Measurements from ENCODE around the gene TTC23.
"Not testable (repeated sequence)": the region's sequence is repeated elsewhere in the genome, so short reads cannot be mapped to it uniquely, and the experiment has no call there.

Gene TTC23

DNA sequence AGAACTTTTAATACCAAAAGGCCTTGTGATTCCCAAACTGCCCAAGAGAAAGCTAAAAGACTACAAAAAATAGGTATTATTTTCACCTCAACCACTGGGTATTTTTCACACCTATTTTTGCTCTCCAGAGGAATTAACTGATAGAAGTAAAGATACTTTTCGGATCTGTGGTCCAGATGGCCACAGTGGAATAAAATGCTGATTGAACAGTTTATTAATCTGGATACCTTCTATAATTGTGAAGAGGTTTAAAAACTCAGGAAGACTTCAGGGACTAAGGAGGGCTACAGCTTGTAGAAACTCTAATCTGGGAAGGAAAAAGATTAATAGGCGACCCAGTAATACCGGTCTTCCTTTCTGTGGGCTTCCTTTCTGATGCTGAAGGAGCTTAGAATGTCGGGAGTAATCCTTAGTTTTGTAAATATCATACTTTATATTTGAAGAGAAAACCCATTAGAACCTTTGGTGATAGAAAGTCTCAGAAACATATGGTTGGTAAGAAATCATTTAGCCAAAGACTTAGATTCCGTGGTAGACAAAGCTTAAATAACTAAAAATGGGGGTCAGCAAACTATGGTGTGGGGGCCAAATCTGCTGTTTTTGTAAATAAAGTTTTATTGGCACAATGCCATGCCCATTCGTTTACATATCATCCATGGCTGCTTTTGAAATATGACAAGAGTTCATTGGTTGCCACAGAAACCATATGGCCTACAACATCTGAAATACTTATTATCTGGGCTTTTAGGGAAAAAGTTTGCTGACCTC is 47.8 kb downstream of the TTC23 start:
- DNase-seq (ENCODE audit: extremely low read depth in 1 of 2, low read depth in 1 of 2): no peak

DNA sequence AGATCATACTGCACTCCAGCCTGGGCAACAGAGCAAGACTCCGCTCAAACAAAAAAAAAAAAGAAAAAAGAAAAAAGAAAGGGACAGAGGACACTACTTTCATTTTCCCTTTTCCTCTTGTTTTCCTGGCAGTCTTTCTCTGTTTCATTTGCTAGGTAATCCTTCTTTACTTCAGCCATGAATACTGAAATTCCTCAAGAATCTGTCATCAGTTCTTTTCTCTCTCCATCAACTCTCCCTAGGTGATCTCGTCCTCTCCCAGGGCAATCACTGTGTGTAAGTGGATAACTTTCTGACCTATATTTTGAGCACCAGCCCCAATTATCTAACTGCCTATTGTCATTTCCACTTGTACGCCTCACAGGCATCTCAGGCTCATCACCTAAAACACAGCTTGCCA is 51.5 kb downstream of the TTC23 start:
- no peak for DNase-seq (ENCODE audit: extremely low read depth in 1 of 2, low read depth in 1 of 2)

DNA sequence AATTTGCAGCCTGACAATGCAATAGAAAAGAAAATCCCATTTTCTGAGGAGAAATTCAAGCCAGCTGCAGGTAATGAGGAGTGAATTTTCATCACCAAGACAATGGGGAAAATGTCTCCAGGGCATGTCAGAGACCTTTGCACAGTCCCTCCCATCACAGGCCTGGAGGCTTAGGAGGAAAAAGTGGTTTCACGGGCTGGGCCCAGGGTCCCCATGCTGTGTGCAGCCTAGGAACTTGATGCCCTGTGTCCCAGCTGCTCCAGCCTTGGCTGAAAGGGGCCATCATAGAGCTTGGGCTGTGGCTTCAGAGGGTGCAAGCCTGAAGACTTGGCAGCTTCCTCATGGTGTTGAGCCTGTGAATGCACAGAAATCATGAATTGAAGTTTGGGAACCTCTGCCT is 57.2 kb downstream of the TTC23 start:
- not testable (repeated sequence) for DNase-seq (ENCODE audit: extremely low read depth in 1 of 2, low read depth in 1 of 2)

DNA sequence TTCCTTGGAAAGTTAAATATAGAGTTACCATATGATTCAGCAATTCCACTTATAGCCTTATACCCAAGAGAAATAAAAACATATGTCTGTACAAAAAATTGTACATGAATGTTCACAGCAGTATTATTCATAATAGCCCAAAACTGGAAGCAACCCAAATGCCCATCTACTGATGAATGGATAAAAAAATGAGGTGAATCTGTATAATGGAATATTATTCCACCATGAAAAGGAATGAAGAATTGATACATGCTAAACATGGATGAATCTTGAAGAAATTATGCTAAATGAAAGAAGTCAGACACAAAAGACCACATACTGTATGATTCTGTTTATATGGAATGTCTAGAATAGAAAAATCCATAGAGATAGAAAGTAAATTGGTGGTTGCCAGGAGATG is 61.4 kb downstream of the TTC23 start:
- no peak for DNase-seq (ENCODE audit: extremely low read depth in 1 of 2, low read depth in 1 of 2)

DNA sequence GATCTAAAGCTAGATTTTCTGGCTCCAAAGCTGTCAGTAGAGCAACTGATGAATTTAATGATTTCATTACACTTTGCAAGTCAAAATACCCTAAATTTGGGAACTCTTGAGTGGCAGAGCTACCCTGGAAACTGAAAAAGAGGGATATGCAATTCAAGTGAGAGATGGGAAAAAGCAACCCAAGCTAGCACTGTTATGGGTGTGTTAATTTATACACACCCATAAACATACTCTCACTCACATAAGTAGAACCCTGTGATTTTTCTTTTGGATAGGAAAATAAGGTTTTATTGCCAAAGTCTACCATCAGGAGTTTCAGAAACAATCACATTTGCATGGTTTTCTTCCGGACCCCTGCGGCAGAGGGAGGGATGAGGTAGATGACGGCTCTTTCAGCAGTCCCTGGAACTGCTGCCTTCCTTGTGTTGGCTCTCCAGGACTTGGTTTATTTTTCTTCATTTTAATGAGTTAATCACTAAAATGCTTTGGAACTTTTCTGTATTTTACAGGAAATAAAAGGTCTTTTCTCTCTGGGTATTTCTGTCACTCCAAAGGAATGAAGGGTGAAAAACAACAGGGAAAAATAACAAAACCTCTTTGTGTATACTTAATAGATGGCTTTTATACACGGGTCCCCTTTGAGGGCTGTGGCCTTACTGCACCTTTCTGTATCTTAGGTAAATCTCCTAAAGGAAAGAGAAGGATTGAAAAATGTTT is 63.8 kb downstream of the TTC23 start:
- DNase-seq (ENCODE audit: extremely low read depth in 1 of 2, low read depth in 1 of 2): no peak

DNA sequence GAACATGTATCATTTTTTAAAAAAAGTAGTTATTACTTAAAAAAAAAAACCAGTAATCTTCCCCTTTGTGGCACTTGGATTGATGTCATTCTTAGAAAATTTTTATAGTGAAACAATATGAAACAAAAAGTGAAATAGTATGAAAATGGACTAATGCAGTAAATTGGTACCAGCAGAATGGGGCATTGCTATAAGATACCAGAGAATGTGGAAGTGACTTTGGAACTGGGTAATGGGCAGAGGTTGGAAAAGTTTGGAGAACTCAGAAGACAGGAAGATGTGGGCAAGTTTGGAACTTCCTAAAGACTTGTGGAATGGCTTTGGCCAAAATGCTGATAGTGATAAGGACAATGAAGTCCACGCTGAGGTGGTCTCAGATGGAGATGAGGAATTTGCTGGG is 66.6 kb downstream of the TTC23 start:
- DNase-seq (ENCODE audit: extremely low read depth in 1 of 2, low read depth in 1 of 2): no peak

DNA sequence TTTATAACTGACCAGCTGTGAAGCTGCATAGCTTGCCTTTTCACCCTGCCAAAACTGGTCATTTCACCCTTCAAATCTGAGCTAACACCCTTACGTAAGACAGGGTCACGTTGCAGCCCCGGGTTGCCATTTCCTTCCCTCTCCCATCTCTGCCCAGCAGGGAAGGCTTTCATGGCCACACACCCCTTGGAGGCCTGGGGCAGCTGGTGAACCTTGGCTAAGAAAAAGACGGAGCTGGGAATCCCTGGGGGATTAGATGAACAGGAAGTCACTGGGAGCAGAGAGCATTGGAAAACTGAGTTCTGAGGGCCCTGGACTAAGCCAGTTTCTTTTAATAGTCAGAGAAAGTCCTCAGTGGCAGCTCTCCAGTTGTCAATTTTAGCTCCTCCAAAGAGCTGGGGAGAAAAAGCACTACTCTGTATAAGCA is 67.8 kb downstream of the TTC23 start:
- DNase-seq (ENCODE audit: extremely low read depth in 1 of 2, low read depth in 1 of 2): no peak

DNA sequence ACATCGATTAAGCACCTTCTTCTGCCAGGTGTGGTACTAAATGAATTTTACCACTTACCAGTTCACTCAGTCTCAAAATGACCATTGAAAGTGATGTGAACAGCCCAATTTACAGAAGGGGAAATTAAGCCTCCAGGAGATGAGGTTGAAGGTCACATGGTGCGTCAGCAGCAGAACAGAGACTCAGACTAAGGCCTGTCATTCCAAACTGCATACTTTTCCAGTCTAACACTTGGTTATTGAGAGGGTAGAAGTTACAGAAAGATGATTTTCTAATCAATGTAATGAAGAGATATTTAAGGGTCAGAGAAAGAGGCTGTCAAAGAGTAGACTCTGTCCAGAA is 68.4 kb downstream of the TTC23 start:
- DNase-seq (ENCODE audit: extremely low read depth in 1 of 2, low read depth in 1 of 2): no peak

DNA sequence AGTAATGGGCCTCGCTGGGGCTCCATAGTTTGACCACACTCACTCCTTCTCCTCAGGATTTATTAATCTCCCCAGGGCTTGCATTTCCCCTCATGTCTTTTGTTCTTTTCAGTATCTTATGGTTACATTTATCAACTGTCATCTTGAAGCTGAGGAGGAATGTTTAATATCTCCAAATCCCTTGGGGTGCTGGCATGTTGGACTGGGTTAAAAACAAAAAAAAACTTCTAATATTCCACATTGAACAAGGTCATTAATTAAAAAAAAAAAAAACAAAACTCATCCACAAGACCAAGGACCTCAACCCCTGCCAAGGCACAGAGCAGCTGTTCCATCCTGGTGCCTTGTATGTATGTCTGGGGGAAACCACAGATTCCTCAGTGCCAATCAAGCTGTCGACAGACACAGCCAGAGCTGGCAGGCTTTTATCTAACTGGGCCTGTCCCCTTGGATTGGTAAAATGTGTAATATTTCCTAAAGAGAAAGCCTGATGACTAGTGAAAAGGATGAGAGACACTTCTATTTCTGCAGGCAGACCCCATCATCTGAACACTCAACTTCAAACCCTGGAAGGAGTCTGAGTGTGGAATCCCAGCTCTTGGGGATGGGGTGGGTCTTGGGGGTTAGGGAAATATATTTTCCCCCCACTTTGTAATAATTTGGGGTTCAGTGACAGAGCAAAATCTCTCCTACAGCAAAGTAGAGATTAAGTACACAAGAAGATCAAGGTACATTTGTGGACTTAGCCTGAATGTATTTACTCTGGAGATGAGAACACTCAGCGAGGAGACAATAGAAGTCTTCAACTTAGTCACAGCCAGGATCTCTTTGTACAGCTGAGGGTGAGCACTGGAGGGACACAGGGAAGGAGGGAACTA is 69.1 kb downstream of the TTC23 start:
- DNase-seq (ENCODE audit: extremely low read depth in 1 of 2, low read depth in 1 of 2): no peak

DNA sequence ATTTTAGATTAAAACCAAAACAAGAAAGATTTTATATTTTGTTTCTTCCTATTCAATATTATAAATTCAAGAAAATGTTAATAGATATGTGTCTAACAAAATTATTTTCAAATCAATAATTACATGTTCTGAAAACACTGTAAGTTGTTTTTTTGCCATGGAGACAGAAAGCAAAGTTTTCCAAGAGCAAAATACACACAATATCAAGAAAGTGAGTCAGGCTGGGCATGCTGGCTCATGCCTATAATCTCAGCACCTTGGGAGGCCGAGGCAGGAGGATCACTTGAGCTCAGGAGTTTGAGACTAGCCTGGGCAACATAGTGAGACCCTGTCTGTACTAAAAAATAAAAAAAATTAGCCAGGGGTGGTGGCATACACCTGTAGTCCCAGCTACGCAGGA is 71.7 kb downstream of the TTC23 start:
- no peak for DNase-seq (ENCODE audit: extremely low read depth in 1 of 2, low read depth in 1 of 2)

DNA sequence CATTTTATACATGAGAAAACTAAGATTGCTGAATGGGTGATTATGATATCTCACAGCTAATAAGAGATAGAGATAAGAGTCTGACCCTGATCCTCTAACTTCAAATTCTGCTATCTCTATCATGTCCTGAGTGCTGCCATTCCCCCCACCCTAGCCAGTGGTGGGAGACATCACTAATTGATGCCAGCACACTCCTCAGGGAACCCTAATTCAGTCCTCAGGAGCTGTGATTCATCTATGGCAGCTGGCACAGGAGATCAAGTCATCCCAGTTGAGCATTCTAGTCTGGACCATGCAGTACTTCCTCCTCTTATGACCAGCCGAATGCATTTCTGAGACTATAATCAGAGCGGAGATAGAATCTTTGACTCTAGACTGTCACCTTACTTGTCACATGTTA is 72.6 kb downstream of the TTC23 start:
- no peak for DNase-seq (ENCODE audit: extremely low read depth in 1 of 2, low read depth in 1 of 2)

DNA sequence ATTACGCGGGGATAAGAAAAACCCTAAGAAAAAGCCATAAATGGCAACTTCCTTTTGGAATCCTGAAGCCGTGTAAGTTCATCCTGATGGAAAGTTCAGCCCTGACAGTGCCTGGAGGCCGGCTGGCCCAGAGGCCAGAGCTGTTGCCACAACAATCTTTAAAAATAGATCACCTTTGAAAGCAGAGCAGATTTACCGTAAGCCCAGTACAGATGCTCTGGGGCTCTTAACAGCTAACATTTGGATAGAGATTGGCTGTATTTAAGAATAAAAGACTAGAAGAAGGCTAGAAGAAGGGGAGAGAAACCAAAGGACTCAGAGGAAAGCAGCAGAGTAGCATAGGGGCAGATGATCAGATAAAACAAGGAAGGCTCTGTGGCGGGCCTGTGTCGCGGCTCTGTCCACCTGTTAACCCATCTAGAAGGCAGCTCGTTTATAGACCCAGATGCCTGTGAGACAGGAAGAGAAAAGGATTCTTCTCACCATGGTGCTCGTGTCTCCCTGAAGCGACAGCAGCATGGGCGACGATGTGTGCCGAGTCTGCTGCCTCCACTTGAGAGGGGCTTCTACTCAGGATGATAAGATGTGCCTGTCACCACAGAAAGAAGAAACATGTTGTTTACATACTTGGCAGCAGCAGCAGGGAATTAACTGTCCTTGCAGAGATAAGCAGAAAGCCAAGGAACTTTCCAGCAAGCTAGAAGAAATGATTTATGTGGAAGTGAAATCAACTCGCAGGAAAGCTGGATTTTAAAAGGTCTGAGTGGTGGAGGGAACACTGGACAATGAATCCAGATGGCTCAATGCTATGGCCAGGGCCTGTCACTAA is 74.6 kb downstream of the TTC23 start:
- no peak for DNase-seq (ENCODE audit: extremely low read depth in 1 of 2, low read depth in 1 of 2)

DNA sequence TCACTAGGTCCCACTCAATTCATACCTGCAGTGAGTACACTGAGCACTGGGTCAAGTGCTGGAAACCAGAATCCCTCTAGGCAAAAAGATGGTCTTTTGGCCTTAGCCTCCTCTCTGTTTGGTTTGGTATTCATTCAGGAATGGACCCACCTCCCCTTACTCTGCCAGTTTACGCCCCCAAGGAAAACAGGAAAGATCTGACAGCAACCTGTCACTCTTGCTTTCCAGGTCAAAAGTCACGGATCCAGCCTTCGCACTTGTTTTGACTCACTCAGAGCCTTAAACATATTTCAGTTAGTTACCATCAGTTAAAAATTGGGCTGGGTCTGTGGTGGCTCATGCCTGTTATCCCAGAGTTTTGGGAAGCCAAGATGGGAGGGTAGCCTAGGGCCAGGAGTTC is 76.4 kb downstream of the TTC23 start:
- DNase-seq (ENCODE audit: extremely low read depth in 1 of 2, low read depth in 1 of 2): no peak

DNA sequence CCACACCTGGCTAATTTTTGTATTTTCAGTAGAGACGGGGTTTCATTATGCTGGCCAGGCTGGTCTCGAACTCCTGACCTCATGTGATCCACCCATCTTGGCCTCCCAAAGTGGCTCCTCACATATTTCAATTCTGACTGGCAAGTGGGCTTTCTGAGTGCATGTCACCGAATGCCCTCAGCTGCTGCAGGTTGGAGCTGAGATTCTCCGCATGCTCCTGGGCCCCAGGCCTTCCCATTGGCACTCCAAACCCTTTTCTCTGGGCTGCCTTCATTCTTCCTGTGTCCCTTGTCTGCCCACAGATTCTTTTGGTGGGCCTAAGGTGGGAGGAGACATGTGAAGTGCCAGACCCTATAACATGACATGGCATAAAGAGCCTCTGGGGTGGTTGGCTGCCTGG is 77.2 kb downstream of the TTC23 start:
- DNase-seq (ENCODE audit: extremely low read depth in 1 of 2, low read depth in 1 of 2): no peak

DNA sequence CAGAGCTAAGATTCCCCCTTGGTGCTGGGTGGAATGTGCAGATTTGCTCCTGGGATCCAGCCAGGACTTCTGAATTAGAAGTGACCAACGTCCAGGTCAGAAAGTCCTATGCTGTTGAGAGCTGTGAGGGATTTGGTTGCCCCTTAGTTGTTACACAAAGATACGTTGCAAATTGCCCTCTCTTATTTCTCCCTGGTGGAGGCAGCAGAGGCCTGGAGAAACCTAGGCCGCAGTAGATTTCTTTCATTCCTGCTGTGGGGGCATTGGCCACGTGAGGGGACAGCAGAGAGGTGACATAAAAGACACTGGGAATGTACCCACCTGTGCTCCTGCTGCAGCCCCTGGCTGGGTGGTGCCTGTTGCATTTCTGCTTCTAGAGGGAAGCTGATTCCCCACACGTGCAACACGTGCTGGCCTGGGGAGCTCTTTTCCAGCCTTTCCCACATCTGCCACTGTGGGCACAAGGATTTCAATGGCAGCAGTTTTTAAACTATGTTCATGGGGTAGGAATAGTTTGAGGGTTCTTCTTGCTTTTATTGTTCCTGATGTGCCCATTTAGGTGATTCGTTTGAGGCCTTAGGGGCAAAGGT is 78.8 kb downstream of the TTC23 start:
- DNase-seq (ENCODE audit: extremely low read depth in 1 of 2, low read depth in 1 of 2): no peak

DNA sequence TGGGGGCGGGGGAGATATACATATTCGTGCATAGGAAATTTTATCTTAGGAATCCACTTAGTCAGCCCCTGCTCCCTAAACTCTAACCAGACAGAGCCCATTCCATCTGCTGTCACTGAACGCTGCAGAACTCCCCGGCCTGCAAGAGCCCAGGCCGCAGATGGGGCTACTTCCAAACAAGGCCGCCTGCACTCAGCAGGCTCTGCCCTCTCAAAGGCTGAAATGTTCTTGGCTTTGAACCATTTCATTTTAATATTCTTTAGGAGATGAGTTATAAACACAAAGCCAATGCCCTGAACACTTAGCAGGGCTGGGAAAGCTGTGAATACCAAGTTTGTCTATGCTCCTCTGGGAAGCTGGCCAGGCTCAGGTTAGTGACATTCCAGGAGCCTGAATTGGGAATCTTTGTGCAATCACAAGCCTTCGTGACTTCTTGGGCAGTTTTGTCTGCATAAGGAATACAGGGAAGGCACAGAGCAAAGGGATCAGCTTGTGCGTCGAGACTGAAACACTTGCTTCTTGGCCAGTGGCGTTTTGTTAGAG is 79.5 kb downstream of the TTC23 start:
- DNase-seq (ENCODE audit: extremely low read depth in 1 of 2, low read depth in 1 of 2): no peak

DNA sequence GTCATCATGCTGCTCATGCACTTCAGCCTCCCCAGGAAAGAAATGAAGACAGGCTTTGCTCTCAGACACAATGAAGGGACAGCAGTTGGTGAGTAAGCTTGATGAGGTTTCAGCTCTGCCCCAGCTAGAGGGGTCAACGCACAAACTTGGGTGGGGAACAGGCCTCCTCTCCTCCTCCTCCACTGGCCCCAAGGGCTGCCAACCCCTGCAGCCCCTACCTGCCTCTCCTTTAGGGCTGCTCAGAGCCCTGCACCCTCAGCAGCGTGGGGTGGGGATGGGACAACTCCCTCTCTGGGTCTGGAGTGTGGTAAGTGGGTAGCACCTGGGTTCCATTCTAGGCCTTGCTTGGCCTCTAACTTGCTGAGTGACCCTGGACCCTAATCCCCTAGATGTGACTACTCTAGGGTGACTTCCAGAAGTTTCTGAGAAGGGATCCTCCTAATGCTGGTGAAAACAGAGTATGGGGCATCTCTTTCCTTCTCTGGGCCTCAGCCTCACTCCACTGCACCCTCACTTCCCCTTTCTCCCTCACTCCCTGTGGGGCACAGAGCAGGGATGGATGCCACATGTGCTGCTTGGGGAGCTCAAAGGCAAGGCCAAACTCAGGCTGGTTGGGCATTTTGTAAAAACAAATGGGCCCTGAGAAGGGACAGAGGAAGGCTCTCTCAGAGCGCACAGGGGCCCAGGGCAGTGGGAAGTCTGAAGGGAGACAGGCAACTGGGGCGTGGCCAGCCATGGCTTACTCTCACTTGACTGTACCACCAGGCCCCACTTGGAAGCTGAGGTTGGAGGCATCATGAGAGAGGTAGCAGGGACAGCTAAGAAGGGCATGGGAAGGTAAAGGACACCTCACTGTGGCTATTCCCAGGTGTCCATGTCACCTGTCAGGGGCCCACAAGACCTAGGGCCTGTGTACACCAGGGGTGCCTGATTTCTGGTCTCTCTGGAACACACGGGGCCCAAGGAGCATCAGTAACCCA is 80.5 kb downstream of the TTC23 start:
- no peak for DNase-seq (ENCODE audit: extremely low read depth in 1 of 2, low read depth in 1 of 2)

DNA sequence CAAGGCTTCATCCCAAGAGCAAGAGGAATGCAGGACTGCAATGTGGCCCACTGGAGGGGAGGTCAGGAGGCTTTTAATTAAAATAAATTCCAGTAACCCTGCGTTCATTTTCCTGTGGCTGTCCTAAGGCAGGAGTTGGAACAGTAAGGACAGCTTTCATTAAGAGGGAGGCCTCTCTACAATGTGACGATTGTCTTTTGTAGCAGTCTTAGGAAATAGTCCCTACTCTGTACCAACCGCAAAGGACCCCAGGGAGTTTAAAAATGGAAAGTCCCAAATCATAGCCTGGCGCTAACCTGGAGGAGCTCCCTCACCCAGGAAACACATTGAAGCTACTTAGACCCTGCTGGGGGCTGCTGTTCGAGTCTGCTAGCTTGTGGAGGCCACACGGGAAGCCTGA is 81.7 kb downstream of the TTC23 start:
- no peak for DNase-seq (ENCODE audit: extremely low read depth in 1 of 2, low read depth in 1 of 2)

DNA sequence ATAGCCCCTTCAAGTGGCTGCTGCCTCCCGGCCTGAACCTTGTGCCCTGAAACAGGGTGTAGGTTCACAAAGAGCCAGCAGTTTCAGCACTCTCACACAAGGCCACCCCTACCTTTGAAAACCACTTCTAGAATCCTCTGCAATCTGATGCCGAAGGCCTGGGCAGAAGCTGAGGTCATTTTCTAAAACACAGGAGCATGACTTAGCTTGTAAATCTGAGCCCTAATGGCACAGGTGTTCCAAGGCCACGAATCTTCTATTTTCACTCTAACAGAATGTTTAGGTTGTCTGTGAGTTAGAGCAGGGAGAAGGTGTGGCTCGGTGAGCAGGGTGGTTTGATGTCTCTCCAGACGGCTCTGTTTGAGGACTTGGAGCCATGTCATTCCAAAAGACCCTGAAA is 82.2 kb downstream of the TTC23 start:
- no peak for DNase-seq (ENCODE audit: extremely low read depth in 1 of 2, low read depth in 1 of 2)

Data from stimulated activated CD8-positive, alpha-beta memory T cell treated with anti-CD3 and anti-CD28 coated beads, Interleukin-7, amount 100 ng/mL, for 48 hours (primary cell).